Mucosa of rectum (tissue), 2 donors: Measurements from ENCODE around the gene MTAP.

ENCODE experiments used
- H3K27ac ChIP-seq, 2 donors: one replicate each; pipeline ENCODE4 v1.7.0; 2013; ENCODE audit warnings: inconsistent platforms in 2 of 2, low read depth in 2 of 2, low read length in 2 of 2
- H3K27me3 ChIP-seq, 2 donors: one replicate each; pipeline ENCODE4 v1.7.0; 2013; ENCODE audit warnings: low read length in 2 of 2; ENCODE audit not compliant: control insufficient read depth in 2 of 2, insufficient read depth in 2 of 2
- H3K36me3 ChIP-seq, 2 donors: one replicate each; pipeline ENCODE4 v1.7.0; 2013; ENCODE audit warnings: low read length in 2 of 2; ENCODE audit not compliant: control insufficient read depth in 2 of 2, insufficient read depth in 2 of 2
- H3K4me1 ChIP-seq, 2 donors: one replicate each; pipeline ENCODE4 v1.7.0; 2013; ENCODE audit warnings: low read length in 2 of 2, mild to moderate bottlenecking in 1 of 2; ENCODE audit not compliant: control insufficient read depth in 2 of 2, insufficient read depth in 2 of 2
- H3K4me3 ChIP-seq, 2 donors: one replicate each; pipeline ENCODE4 v1.7.0; 2013; ENCODE audit warnings: low read length in 2 of 2
- H3K9ac ChIP-seq, 2 donors: one replicate each; pipeline ENCODE4 v1.7.0; 2013; ENCODE audit warnings: low read length in 2 of 2, low read depth in 1 of 2, mild to moderate bottlenecking in 1 of 2
- H3K9me3 ChIP-seq, 2 donors: one replicate each; pipeline ENCODE4 v1.7.0; 2013; ENCODE audit warnings: low read length in 2 of 2; ENCODE audit not compliant: control insufficient read depth in 2 of 2
- donor health status: healthy.
- donor health status: Normal muscosa, but diverticular disease.

The MTAP gene

DNA sequence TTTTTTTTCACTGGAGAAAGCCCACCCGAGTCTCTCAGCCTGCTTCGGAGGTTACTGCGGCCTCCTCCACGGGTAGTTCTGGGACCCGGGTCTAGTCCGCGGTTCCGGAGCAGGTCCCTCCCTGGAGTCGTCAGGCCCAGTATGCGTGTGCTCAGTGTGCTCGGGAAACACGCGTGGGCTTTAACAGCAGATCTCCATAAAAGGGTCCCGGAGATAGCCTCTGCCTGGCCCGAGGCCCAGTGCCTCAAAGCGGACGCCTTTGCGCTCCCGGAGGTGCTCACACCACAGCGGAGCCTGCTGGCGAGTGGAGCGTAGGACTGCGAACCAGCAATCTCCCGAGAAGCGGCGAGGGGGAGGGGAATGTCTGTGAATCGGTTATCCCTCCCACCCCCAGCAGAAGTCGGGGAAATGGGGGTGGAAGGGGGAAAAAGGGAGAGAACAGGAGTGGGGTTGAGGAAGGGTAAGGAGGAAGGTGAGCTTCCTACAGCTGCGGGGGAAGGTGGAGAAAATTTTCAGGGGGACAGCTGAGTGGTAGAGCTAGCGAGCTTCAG lies 163.0 kb downstream of the MTAP start:
- peaks cover 0 to 11% of the 10 kb centered on the region in 2 donors for H3K4me1 ChIP-seq
- peak overlapping the region; percentile 55 to 67 for H3K4me3 ChIP-seq
- H3K36me3 ChIP-seq: no peaks in the 10 kb centered on the region
- H3K9ac ChIP-seq: peak overlapping the region in 1 of 2 donors; percentile 16
- no peak overlapping the region for H3K27ac ChIP-seq
- H3K9me3 ChIP-seq: peaks cover 0 to 6% of the 10 kb centered on the region in 2 donors
- peaks cover 59 to 66% of the 10 kb centered on the region in 2 donors for H3K27me3 ChIP-seq

DNA sequence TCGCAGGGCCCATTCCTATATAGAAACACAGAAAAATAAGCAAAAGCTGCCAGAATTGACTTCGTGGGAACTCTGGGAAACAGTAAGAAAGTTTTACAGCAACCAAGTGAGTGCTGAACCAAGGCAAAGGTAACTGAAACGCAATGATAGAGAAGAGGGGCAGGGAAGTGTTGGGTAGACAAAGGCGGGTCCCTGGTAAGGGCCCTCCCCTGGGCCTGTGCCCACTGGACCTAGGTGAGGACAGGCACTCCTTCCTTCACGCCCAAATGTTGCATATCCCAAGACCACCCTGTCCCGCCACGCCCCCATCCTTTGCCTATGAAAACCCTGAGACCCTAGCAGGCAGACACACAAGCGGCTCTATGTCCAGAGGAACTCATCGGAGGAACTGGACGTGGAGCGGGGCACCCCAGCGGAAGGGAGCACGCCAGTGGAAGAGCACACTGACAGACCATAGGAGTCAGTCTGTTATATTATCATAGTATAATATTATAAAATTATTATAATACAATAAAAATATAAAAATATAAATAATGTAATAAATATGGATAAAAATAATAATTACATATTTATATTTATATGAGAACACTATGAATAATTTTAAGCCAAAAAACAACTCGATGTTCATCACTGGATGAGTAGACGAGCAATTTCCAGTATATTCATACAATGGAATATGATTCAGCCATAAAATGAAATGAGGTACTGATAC lies 163.9 kb downstream of the MTAP start:
- peaks cover 0 to 11% of the 10 kb centered on the region in 2 donors for H3K4me1 ChIP-seq
- H3K9ac ChIP-seq: no peak overlapping the region
- no peaks in the 10 kb centered on the region for H3K36me3 ChIP-seq
- H3K27me3 ChIP-seq: peaks cover 66 to 71% of the 10 kb centered on the region in 2 donors
- H3K4me3 ChIP-seq: no peak overlapping the region
- H3K9me3 ChIP-seq: peaks cover 0 to 6% of the 10 kb centered on the region in 2 donors
- H3K27ac ChIP-seq: no peak overlapping the region

DNA sequence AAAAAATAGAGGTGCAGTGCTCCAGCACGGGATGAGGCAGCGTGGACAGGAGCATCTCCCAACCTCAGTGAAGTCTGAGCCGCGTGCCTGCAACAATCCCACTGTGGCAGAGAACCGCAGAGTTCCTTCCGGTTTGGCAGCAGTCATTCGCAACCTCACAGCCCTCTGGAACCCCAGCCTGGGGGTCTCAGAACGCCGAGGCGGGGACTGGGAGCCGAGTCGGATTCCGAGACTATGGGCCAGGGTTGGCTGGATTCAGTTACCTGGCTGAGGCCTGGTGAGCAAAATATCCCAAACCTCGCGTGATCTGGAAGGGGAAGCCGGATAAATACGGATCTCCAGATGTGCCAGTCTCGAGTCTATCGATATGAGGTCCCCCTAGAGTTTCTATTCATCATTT lies 164.7 kb downstream of the MTAP start:
- Histone ChIP-seq H3K27ac (no peak overlapping the region), H3K4me3 (no peak overlapping the region), H3K27me3 (peaks cover 71 to 78% of the 10 kb centered on the region in 2 donors), H3K9me3 (peaks cover 0 to 6% of the 10 kb centered on the region in 2 donors), H3K36me3 (no peaks in the 10 kb centered on the region), H3K9ac (no peak overlapping the region), H3K4me1 (peaks cover 0 to 11% of the 10 kb centered on the region in 2 donors)

DNA sequence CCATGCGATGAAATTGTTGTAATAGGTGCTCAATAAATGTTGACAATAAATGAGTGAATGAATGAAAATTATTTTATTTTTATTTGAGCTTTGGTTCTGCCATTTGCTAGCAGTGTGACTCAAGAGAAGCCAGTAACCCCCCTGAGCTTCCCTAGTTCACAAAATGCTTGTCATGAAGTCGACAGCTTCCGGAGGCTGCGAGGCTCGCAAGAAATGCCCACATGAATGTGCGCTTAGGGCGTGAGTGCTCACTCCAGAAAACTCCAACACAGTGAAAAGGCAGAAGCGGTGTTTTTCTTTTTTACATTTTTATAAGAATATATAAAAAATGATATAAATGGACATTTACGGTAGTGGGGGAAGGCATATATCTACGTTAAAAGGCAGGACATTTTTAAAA lies 165.3 kb downstream of the MTAP start:
- Histone ChIP-seq H3K4me3 (no peak overlapping the region), H3K9ac (no peak overlapping the region), H3K27me3 (peaks cover 73 to 81% of the 10 kb centered on the region in 2 donors), H3K27ac (no peak overlapping the region), H3K9me3 (peaks cover 0 to 6% of the 10 kb centered on the region in 2 donors), H3K36me3 (no peaks in the 10 kb centered on the region), H3K4me1 (peaks cover 0 to 11% of the 10 kb centered on the region in 2 donors)

DNA sequence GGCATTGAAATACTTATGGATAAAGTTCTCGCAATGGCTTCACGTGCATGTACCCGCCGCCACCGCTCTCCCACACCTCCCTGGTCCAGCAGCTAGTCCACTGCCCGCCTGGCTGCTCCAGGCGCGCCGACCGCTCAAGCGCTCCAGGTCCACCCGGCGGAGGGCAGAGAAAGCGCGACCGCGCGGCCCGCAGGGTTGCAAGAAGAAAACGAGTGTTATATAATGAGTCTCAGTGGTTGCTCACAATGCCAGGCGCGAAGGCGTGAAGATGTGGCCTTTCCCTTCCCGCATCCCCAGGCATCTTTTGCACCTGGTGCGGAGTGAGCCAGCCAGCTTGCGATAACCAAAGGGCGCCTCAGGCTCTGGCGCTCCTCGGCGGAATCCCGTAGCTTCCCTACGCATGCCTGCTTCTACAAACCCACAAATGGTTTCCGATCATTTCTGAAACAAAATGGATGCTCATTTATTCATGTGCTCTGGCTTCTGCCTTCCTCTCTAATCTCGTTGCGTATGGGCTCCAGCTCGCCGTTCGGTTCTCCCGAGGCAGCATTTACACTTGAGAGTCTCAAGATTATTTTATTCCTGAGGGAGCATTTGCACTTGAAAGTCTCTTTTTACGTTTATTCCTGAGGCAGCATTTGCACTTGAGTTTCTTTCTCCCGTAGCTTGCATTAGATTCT lies 166.0 kb downstream of the MTAP start:
- H3K4me3 ChIP-seq: no peak overlapping the region
- H3K4me1 ChIP-seq: peaks cover 0 to 11% of the 10 kb centered on the region in 2 donors
- H3K9ac ChIP-seq: no peak overlapping the region
- no peaks in the 10 kb centered on the region for H3K36me3 ChIP-seq
- H3K27ac ChIP-seq: no peak overlapping the region
- H3K9me3 ChIP-seq: peaks cover 0 to 6% of the 10 kb centered on the region in 2 donors
- peaks cover 79 to 87% of the 10 kb centered on the region in 2 donors for H3K27me3 ChIP-seq

DNA sequence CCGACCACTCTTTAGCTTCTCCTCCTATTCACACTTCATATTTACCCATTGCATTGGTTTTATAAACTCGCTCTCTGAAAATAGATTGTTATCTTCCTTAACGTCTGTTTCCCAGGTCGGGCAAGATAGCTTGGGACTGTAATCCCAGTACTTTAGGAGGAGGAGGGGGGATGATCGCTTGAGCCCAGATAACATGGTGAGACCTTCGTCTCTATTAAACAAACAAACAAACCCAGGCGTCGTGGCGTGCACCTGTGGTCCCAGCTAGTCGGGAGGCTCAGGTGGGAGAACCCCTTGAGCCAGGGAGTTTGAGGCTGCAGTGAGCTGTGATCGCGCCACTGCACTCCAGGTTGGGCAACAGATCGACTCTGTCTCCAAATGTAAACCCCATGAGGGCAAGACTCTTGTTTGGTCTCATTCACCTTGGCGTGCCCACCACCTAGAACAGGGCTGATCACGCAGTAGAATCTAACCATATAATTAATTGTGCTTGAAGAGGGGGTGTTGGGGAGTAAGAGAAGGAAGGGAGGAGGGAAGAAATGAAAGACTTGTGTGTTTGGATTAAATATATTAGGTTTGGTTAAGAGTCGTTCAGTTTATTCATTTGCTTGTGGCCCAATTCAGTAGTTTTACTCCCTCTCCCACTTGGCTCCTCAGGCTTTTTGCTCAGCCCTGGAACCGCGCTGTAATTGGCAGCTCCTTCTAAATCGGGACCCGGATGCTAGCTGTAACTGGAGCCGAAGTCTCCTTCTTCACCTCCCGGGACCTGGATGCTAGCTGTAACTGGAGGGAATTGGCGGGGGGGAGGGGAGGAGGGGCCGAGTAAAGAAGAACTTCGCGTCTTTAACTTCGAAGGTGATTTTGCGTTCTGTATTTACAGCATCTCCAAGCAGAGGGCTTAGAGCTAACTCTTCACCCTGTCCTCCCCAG lies 166.8 kb downstream of the MTAP start:
- Histone ChIP-seq H3K27me3 (peaks cover 83 to 93% of the 10 kb centered on the region in 2 donors), H3K4me3 (no peak overlapping the region), H3K9ac (no peak overlapping the region), H3K4me1 (peaks cover 1 to 11% of the 10 kb centered on the region in 2 donors), H3K9me3 (peaks cover 0 to 6% of the 10 kb centered on the region in 2 donors), H3K27ac (no peak overlapping the region), H3K36me3 (no peaks in the 10 kb centered on the region)

DNA sequence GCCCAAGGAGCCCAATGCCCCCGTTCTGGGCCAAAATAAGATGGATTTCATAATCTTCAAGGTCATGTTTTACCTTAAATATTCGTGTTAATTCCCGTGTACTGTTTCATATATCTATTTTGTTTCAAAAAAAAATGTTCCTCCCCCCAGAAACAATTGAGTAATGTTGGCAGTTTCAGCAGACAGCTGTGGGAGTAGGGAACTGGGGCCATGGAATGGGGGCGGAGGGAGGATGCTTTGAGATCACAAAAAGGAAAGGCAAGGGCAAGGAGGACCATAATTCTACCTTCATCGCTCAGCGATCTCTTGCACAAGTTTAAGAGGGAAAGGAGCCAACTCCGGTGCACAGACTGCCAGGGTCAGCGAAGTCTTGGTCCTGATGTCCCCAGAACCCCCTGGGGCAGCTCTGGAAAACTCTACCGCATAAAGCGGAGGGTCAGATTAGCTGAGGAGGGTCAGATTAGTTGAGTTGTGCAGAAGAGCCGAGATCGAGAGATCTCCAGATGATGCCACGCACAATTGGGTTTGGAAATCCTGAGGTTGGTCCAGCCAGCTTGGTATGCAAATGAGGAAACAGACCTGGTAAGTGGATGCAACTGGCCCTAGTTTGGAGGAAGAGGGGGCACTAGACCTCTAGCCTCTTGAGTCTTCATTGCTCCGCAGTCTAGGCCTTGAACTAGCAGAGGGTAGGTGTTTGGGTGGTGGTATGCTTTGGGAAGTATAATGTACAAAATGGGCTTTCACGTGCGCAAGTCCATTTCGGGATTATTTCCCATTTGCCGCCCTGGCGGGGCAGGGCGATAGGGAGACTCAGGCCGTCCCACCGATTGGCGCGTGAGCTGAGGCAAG lies 167.7 kb downstream of the MTAP start:
- Histone ChIP-seq H3K4me1 (peaks cover 6 to 10% of the 10 kb centered on the region in 2 donors), H3K27me3 (peaks cover 85 to 92% of the 10 kb centered on the region in 2 donors), H3K9me3 (peaks cover 0 to 6% of the 10 kb centered on the region in 2 donors), H3K4me3 (no peak overlapping the region), H3K36me3 (no peaks in the 10 kb centered on the region), H3K27ac (no peak overlapping the region), H3K9ac (no peak overlapping the region)

DNA sequence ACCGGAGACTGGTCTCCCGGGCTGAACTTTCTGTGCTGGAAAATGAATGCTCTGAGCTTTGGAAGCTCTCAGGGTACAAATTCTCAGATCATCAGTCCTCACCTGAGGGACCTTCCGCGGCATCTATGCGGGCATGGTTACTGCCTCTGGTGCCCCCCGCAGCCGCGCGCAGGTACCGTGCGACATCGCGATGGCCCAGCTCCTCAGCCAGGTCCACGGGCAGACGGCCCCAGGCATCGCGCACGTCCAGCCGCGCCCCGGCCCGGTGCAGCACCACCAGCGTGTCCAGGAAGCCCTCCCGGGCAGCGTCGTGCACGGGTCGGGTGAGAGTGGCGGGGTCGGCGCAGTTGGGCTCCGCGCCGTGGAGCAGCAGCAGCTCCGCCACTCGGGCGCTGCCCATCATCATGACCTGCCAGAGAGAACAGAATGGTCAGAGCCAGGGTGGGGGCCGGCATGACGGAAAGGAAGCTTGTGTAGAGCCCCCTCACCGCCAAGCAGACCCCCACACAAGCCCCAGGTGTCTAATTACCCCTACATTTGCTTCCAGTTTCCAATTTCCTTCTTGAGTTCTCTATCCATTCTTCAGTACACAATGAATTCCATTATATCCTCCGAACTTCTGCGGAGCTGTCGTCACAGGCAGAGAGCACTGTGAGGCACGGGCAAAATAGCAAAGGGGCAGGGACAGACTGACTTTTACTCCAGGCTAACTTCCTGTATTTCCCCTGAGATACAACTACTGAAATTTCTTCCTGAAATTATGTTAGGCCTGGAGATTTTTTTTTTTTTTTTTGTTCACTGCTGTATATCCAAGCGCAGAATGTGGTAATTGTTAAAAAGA lies 168.6 kb downstream of the MTAP start:
- H3K9me3 ChIP-seq: peaks cover 0 to 6% of the 10 kb centered on the region in 2 donors
- no peak overlapping the region for H3K9ac ChIP-seq
- H3K4me1 ChIP-seq: peaks cover 3 to 8% of the 10 kb centered on the region in 2 donors
- H3K27me3 ChIP-seq: peaks cover 85 to 92% of the 10 kb centered on the region in 2 donors
- no peak overlapping the region for H3K4me3 ChIP-seq
- no peak overlapping the region for H3K27ac ChIP-seq
- H3K36me3 ChIP-seq: no peaks in the 10 kb centered on the region
